ENCODE measurements around the gene FAM120AOS. TPM values are rescaled to one million over a fixed set of nuclear protein-coding genes. Genes with fewer than 3 reads are reported as not detected.

FAM120AOS gene
- total RNA-seq, 2 experiments from 2014 or later = 41.4 to 43.1 TPM

GRCh38 chr9:93432964-93433363 lies 20.4 kb downstream of the FAM120AOS start:
- ChIA-PET CTCF (no interaction called here), POLR2A (no interaction called here)
- no peaks in the 10 kb centered on the region for H3K9me3 Mint-ChIP-seq
- H3K4me3 Mint-ChIP-seq = no peak overlapping the region
- peaks cover 1% of the 10 kb centered on the region for H3K27me3 Mint-ChIP-seq
- DNase-seq = no peak
- peaks cover 2% of the 10 kb centered on the region for H3K4me1 Mint-ChIP-seq
- no peak overlapping the region for H3K27ac Mint-ChIP-seq
- H3K36me3 Mint-ChIP-seq (ENCODE audit: low read depth) = no peaks in the 10 kb centered on the region

- Mint-ChIP-seq H3K4me3 (no peak overlapping the region), H3K4me1 (peaks cover 2% of the 10 kb centered on the region), H3K27me3 (peaks cover 6% of the 10 kb centered on the region), H3K36me3 (ENCODE audit: low read depth) (no peaks in the 10 kb centered on the region), H3K9me3 (no peaks in the 10 kb centered on the region), H3K27ac (no peak overlapping the region)
- no peak for DNase-seq
- ChIA-PET POLR2A (no interaction called here), CTCF (no interaction called here)
Observed at GRCh38 chr9:93431539-93432105, 21.8 kb downstream of the FAM120AOS start.

GRCh38 chr9:93427655-93428379 lies 25.6 kb downstream of the FAM120AOS start:
- CTCF ChIA-PET = no interaction called here
- H3K4me1 Mint-ChIP-seq = peaks cover 2% of the 10 kb centered on the region
- peaks cover 26% of the 10 kb centered on the region for H3K27me3 Mint-ChIP-seq
- no peak overlapping the region for H3K4me3 Mint-ChIP-seq
- no peak overlapping the region for H3K27ac Mint-ChIP-seq
- no peaks in the 10 kb centered on the region for H3K9me3 Mint-ChIP-seq
- no peaks in the 10 kb centered on the region for H3K36me3 Mint-ChIP-seq (ENCODE audit: low read depth)
- POLR2A ChIA-PET = no interaction called here
- DNase-seq = no peak

GRCh38 chr9:93422977-93423616 lies 30.3 kb downstream of the FAM120AOS start:
- Mint-ChIP-seq H3K27ac (no peak overlapping the region), H3K9me3 (peaks cover 6% of the 10 kb centered on the region), H3K4me1 (no peaks in the 10 kb centered on the region), H3K27me3 (peaks cover 27% of the 10 kb centered on the region), H3K36me3 (ENCODE audit: low read depth) (peaks cover 4% of the 10 kb centered on the region), H3K4me3 (no peak overlapping the region)
- ChIA-PET CTCF (no interaction called here), POLR2A (no interaction called here)
- DNase-seq = no peak

GRCh38 chr9:93419023-93419422 lies 34.4 kb downstream of the FAM120AOS start:
- H3K27me3 Mint-ChIP-seq = peaks cover 21% of the 10 kb centered on the region
- H3K9me3 Mint-ChIP-seq = peaks cover 13% of the 10 kb centered on the region
- H3K36me3 Mint-ChIP-seq (ENCODE audit: low read depth) = peaks cover 6% of the 10 kb centered on the region
- H3K4me3 Mint-ChIP-seq = no peak overlapping the region
- no peak overlapping the region for H3K27ac Mint-ChIP-seq
- CTCF ChIA-PET = no interaction called here
- no peak for DNase-seq
- POLR2A ChIA-PET = no interaction called here
- H3K4me1 Mint-ChIP-seq = no peaks in the 10 kb centered on the region

- H3K36me3 Mint-ChIP-seq (ENCODE audit: low read depth) = peaks cover 6% of the 10 kb centered on the region
- no peaks in the 10 kb centered on the region for H3K4me1 Mint-ChIP-seq
- H3K27me3 Mint-ChIP-seq = peaks cover 31% of the 10 kb centered on the region
- CTCF ChIA-PET = no interaction called here
- no peak overlapping the region for H3K4me3 Mint-ChIP-seq
- no peak overlapping the region for H3K27ac Mint-ChIP-seq
- H3K9me3 Mint-ChIP-seq = peaks cover 13% of the 10 kb centered on the region
- POLR2A ChIA-PET = no interaction called here
- DNase-seq = no peak
Observed at GRCh38 chr9:93417538-93417937, 35.8 kb downstream of the FAM120AOS start.

GRCh38 chr9:93416530-93417235 lies 36.7 kb downstream of the FAM120AOS start:
- Mint-ChIP-seq H3K4me1 (no peaks in the 10 kb centered on the region), H3K4me3 (no peak overlapping the region), H3K36me3 (ENCODE audit: low read depth) (peaks cover 6% of the 10 kb centered on the region), H3K9me3 (peaks cover 13% of the 10 kb centered on the region), H3K27ac (no peak overlapping the region), H3K27me3 (peaks cover 36% of the 10 kb centered on the region)
- CTCF ChIA-PET = no interaction called here
- POLR2A ChIA-PET = no interaction called here
- DNase-seq = no peak

GRCh38 chr9:93415176-93415690 lies 38.1 kb downstream of the FAM120AOS start:
- DNase-seq = no peak
- CTCF ChIA-PET = no interaction called here
- Mint-ChIP-seq H3K36me3 (ENCODE audit: low read depth) (peaks cover 6% of the 10 kb centered on the region), H3K4me3 (no peak overlapping the region), H3K27ac (no peak overlapping the region), H3K4me1 (no peaks in the 10 kb centered on the region), H3K27me3 (peaks cover 43% of the 10 kb centered on the region), H3K9me3 (peaks cover 13% of the 10 kb centered on the region)
- POLR2A ChIA-PET = no interaction called here

GRCh38 chr9:93413530-93413929 lies 39.9 kb downstream of the FAM120AOS start:
- Mint-ChIP-seq H3K9me3 (peaks cover 7% of the 10 kb centered on the region), H3K27ac (no peak overlapping the region), H3K36me3 (ENCODE audit: low read depth) (peaks cover 3% of the 10 kb centered on the region), H3K27me3 (peaks cover 56% of the 10 kb centered on the region), H3K4me1 (no peaks in the 10 kb centered on the region), H3K4me3 (no peak overlapping the region)
- ChIA-PET POLR2A (no interaction called here), CTCF (no interaction called here)
- no peak for DNase-seq

- no peak overlapping the region for H3K4me3 Mint-ChIP-seq
Observed at GRCh38 chr9:93406371-93406770, 47.0 kb downstream of the FAM120AOS start.

GRCh38 chr9:93398471-93398870 lies 54.9 kb downstream of the FAM120AOS start:
- Mint-ChIP-seq H3K4me1 (no peaks in the 10 kb centered on the region), H3K9me3 (no peaks in the 10 kb centered on the region), H3K27me3 (peaks cover 2% of the 10 kb centered on the region), H3K4me3 (no peak overlapping the region), H3K27ac (no peak overlapping the region), H3K36me3 (ENCODE audit: low read depth) (no peaks in the 10 kb centered on the region)
- CTCF ChIA-PET = no interaction called here
- POLR2A ChIA-PET = no interaction called here
- no peak for DNase-seq

More at GRCh38 chr9:93406371-93406770, 47.0 kb downstream of the FAM120AOS start:
- no peak overlapping the region for H3K27ac Mint-ChIP-seq
- ChIA-PET CTCF (interaction anchor here (1.1 kb wide), 1 partner anchor 160 kb away, joined by 3 read pairs; no protein-coding TSS in a partner anchor), POLR2A (no interaction called here)
- peaks cover 25% of the 10 kb centered on the region for H3K27me3 Mint-ChIP-seq
- DNase-seq = no peak
- no peaks in the 10 kb centered on the region for H3K4me1 Mint-ChIP-seq
- H3K9me3 Mint-ChIP-seq = no peaks in the 10 kb centered on the region
- no peaks in the 10 kb centered on the region for H3K36me3 Mint-ChIP-seq (ENCODE audit: low read depth)

GRCh38 chr9:93397661-93398373 lies 55.6 kb downstream of the FAM120AOS start:
- no peaks in the 10 kb centered on the region for H3K36me3 Mint-ChIP-seq (ENCODE audit: low read depth)
- ChIA-PET CTCF (no interaction called here), POLR2A (no interaction called here)
- no peaks in the 10 kb centered on the region for H3K4me1 Mint-ChIP-seq
- no peak for DNase-seq
- H3K4me3 Mint-ChIP-seq = no peak overlapping the region
- no peak overlapping the region for H3K27ac Mint-ChIP-seq
- no peaks in the 10 kb centered on the region for H3K9me3 Mint-ChIP-seq
- peaks cover 2% of the 10 kb centered on the region for H3K27me3 Mint-ChIP-seq
